MM.1S (cell line): ENCODE data around the gene MEGF11.
"Not testable (repeated sequence)": the region's sequence is repeated elsewhere in the genome, so short reads cannot be mapped to it uniquely, and the experiment has no call there.

Experiments
- DNase-seq: peaks from one replicate; pipeline ENCODE4 v3.0.0-alpha.2; 2015
- H2AFZ ChIP-seq: fragments of 300-600 bp; sonication (generic); 2 replicates; pipeline ENCODE4 v1.6.0; 2016; ENCODE audit warnings: antibody characterized with exemption, low read length
- H3F3A ChIP-seq: fragments of 300-600 bp; sonication (generic); 2 replicates; pipeline ENCODE4 v1.6.1; 2016; ENCODE audit warnings: mild to moderate bottlenecking, antibody characterized with exemption, low read length, moderate library complexity, mixed read lengths; ENCODE audit not compliant: insufficient read depth
- H3K27ac ChIP-seq: fragments of 300-600 bp; sonication (generic); 2 replicates; pipeline ENCODE4 v1.5.1; 2016; ENCODE audit warnings: mild to moderate bottlenecking, low read length
- H3K27me3 ChIP-seq: fragments of 300-600 bp; sonication (generic); replicated peaks from 2 replicates; pipeline ENCODE4 v1.6.0; 2016; ENCODE audit warnings: low read length; ENCODE audit not compliant: insufficient read depth
- H3K36me3 ChIP-seq: fragments of 300-600 bp; sonication (generic); replicated peaks from 2 replicates; pipeline ENCODE4 v1.6.1; 2016; ENCODE audit warnings: mild to moderate bottlenecking, low read length, mixed read lengths; ENCODE audit not compliant: insufficient read depth
- H3K4me1 ChIP-seq: fragments of 300-600 bp; sonication (generic); 2 replicates; pipeline ENCODE4 v1.6.1; 2016; ENCODE audit warnings: low read length, mixed read lengths
- H3K4me2 ChIP-seq: fragments of 300-600 bp; sonication (generic); 2 replicates; pipeline ENCODE4 v1.6.0; 2016; ENCODE audit warnings: low read depth, low read length
- H3K4me3 ChIP-seq: fragments of 300-600 bp; sonication (generic); 2 replicates; pipeline ENCODE4 v1.5.1; 2016; ENCODE audit warnings: low read length, mixed read lengths
- H3K79me2 ChIP-seq: fragments of 300-600 bp; sonication (generic); 2 replicates; pipeline ENCODE4 v1.6.1; 2016; ENCODE audit warnings: mixed run types, low read length, mixed read lengths
- H3K9ac ChIP-seq: fragments of 300-600 bp; sonication (generic); 2 replicates; pipeline ENCODE4 v1.6.1; 2016; ENCODE audit warnings: low read length, mixed read lengths
- H3K9me2 ChIP-seq: fragments of 300-600 bp; sonication (generic); replicated peaks from 2 replicates; pipeline ENCODE4 v1.6.1; 2016; ENCODE audit warnings: mild to moderate bottlenecking, low read length, mixed read lengths; ENCODE audit not compliant: insufficient read depth
- H3K9me3 ChIP-seq: fragments of 300-600 bp; sonication (generic); replicated peaks from 2 replicates; pipeline ENCODE4 v1.6.1; 2016; ENCODE audit warnings: mild to moderate bottlenecking, low read length, mixed read lengths; ENCODE audit not compliant: insufficient read depth
- H4K20me1 ChIP-seq: fragments of 300-600 bp; sonication (generic); 2 replicates; pipeline ENCODE4 v1.6.1; 2016; ENCODE audit warnings: mild to moderate bottlenecking, low read length, moderate library complexity, mixed read lengths; ENCODE audit not compliant: insufficient read depth
- EZH2 ChIP-seq: fragments of 300-600 bp; sonication (generic); optimal IDR thresholded peaks from 2 replicates; pipeline ENCODE3; 2017; ENCODE audit warnings: low read depth, mild to moderate bottlenecking, antibody characterized with exemption, low read length, mixed read lengths
- EZH2phosphoT487 ChIP-seq: fragments of 300-600 bp; sonication (generic); IDR thresholded peaks from 2 replicates; pipeline ENCODE4 v1.6.1; 2018; ENCODE audit warnings: antibody characterized with exemption, low read length
- TF ChIP-seq, protein P1 (sequence below): fragments of 300-600 bp; sonication (generic); IDR thresholded peaks from 2 replicates; pipeline ENCODE4 v1.5.1; 2016; ENCODE audit warnings: antibody characterized with exemption, low read length, mixed read lengths

Gene MEGF11

DNA sequence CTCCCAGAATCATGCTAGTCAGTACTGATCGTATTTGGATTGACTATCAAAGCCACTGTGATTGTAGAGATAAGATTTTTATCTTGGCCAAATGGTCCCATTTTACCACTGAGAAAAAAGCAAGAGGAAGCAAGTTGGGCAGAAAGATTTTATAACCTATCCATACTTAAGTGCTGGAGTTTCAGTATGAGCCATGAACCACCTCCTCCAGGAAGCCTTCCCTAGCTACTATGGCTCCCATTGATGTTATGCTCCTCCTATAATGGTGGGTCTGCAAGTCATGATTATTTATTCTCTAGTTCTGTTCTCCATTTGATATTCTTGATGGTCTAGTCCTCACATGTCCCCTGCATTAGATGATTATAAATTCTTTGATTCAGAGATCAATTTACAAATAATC, 6.6 kb downstream of the MEGF11 start:
- Histone ChIP-seq H3K27ac (no peak overlapping the region), H3K4me3 (no peak overlapping the region), H3K79me2 (no peaks in the 10 kb centered on the region), H3K27me3 (peaks cover 11% of the 10 kb centered on the region), H3K4me2 (no peak overlapping the region), H4K20me1 (no peaks in the 10 kb centered on the region), H3K9ac (no peak overlapping the region), H3K9me2 (no peaks in the 10 kb centered on the region), H3K36me3 (no peaks in the 10 kb centered on the region), H3F3A (no peaks in the 10 kb centered on the region), H2AFZ (no peak overlapping the region), H3K9me3 (no peaks in the 10 kb centered on the region), H3K4me1 (no peaks in the 10 kb centered on the region)
- DNase-seq = no peak
- TF ChIP-seq, protein P1, sequence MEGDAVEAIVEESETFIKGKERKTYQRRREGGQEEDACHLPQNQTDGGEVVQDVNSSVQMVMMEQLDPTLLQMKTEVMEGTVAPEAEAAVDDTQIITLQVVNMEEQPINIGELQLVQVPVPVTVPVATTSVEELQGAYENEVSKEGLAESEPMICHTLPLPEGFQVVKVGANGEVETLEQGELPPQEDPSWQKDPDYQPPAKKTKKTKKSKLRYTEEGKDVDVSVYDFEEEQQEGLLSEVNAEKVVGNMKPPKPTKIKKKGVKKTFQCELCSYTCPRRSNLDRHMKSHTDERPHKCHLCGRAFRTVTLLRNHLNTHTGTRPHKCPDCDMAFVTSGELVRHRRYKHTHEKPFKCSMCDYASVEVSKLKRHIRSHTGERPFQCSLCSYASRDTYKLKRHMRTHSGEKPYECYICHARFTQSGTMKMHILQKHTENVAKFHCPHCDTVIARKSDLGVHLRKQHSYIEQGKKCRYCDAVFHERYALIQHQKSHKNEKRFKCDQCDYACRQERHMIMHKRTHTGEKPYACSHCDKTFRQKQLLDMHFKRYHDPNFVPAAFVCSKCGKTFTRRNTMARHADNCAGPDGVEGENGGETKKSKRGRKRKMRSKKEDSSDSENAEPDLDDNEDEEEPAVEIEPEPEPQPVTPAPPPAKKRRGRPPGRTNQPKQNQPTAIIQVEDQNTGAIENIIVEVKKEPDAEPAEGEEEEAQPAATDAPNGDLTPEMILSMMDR = no peak
- TF ChIP-seq EZH2phosphoT487 (no peak), EZH2 (no peak)

DNA sequence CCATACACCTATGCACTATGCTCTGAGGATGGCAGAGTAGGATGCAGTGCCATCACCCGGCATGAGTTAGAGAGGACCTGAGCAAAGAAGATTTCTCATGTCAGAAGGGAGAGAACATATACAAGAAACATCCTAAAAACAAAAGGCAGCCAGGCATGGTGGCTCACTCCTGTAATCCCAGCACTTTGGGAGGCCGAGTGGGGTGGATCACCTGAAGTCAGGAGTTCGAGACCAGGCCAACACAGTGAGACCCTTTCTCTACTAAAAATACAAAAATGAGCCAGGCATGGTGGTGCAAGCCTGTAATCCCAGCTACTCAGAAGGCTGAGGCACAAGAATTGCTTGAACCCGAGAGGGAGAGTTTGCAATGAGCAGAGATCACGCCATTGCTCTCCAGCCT, 7.7 kb downstream of the MEGF11 start:
- not testable (repeated sequence) for H3K4me2 ChIP-seq, H3K27me3 ChIP-seq, H3K9ac ChIP-seq, H3K36me3 ChIP-seq, H3K4me3 ChIP-seq, H3K4me1 ChIP-seq, H3K9me2 ChIP-seq, H4K20me1 ChIP-seq, H3F3A ChIP-seq, H3K27ac ChIP-seq, H3K79me2 ChIP-seq, DNase-seq, H3K9me3 ChIP-seq, H2AFZ ChIP-seq

DNA sequence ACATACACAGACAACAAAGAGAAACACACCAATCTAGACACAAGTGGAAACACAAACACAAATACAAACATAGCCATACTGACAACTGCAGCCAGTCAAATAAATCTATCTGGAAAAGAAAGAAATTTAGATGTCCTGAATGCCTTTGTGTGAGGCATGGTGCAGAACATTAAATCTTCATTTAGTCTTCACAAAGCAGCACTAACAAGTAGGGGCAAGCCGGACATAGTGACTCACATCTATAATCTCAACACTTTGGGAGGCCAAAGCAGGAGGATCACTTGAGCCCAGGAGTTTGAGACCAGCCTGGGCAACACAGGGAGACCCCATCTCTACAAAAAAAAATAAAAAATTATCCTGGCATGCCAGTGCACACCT, 11.7 kb downstream of the MEGF11 start:
- Histone ChIP-seq H3F3A (no peaks in the 10 kb centered on the region), H3K79me2 (no peaks in the 10 kb centered on the region), H2AFZ (no peak overlapping the region), H3K4me1 (no peaks in the 10 kb centered on the region), H3K9me3 (no peaks in the 10 kb centered on the region), H3K36me3 (no peaks in the 10 kb centered on the region), H3K9me2 (no peaks in the 10 kb centered on the region), H3K9ac (no peak overlapping the region), H4K20me1 (no peaks in the 10 kb centered on the region), H3K4me3 (no peak overlapping the region), H3K27ac (no peak overlapping the region), H3K4me2 (no peak overlapping the region), H3K27me3 (no peaks in the 10 kb centered on the region)
- no peak for DNase-seq
- TF ChIP-seq EZH2 (no peak), EZH2phosphoT487 (no peak)
- TF ChIP-seq, protein P1 = no peak

DNA sequence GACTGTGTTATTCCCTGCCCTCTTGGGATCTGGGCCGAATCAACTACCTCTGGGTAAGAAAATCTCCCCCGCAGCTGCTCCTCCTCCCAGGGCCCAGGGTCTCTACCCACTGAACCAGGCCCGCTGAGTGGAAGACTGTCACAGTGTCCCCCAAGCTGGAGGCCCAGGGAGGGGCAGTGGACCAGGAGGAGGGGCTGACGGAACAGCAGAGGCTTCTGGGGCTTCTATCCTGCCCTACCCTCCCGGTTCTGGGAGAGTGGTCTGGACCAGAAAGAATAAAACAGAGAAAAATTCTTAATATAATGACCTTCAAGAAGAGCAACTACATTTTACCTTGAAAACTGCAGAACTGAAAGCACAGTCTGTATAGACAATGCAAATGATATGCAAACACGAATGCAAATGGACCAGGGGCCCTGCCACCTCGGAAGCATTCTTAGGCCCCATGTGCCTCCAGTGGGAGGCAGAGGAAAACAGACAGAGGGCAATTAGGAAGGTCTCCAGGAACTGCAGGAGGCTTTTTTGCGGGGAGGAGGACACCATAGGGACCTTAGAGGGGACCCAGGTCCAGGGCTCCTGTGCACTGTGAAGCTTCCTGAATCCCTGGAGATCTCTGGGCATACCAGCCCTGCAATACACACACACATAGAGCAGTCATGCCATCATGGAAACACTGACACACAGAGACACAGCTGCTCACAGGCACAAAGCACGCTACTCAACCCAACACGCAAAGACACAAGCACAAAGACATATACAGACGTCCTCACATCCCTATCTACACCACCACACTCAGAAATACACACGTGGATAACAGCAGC, 12.3 kb downstream of the MEGF11 start:
- no peak for TF ChIP-seq EZH2phosphoT487
- no peak for TF ChIP-seq EZH2
- TF ChIP-seq, protein P1 = no peak
- no peaks in the 10 kb centered on the region for H3K27me3 ChIP-seq
- no peaks in the 10 kb centered on the region for H3K4me1 ChIP-seq
- no peaks in the 10 kb centered on the region for H3F3A ChIP-seq
- H3K4me3 ChIP-seq = no peak overlapping the region
- H3K4me2 ChIP-seq = no peak overlapping the region
- no peak overlapping the region for H3K27ac ChIP-seq
- H3K79me2 ChIP-seq = no peaks in the 10 kb centered on the region
- no peaks in the 10 kb centered on the region for H3K9me2 ChIP-seq
- H3K9me3 ChIP-seq = no peaks in the 10 kb centered on the region
- no peak overlapping the region for H3K9ac ChIP-seq
- no peaks in the 10 kb centered on the region for H3K36me3 ChIP-seq
- no peaks in the 10 kb centered on the region for H4K20me1 ChIP-seq
- H2AFZ ChIP-seq = no peak overlapping the region
- DNase-seq = no peak
